GM12875 (cell line): ENCODE results near the gene ATP13A3.

Experiments used
- H3K4me3 ChIP-seq: one replicate; pipeline ENCODE4 v1.5.1; 2011; ENCODE audit warnings: low read depth, low read length, control low read depth
- TF ChIP-seq, protein P1 (sequence below): IDR thresholded peaks from 2 replicates; pipeline ENCODE4 v1.5.1; 2011; ENCODE audit warnings: low read depth, mild to moderate bottlenecking, control low read depth, inconsistent platforms, low read length, moderate library complexity, borderline replicate concordance; ENCODE audit not compliant: insufficient read depth

The ATP13A3 gene

DNA sequence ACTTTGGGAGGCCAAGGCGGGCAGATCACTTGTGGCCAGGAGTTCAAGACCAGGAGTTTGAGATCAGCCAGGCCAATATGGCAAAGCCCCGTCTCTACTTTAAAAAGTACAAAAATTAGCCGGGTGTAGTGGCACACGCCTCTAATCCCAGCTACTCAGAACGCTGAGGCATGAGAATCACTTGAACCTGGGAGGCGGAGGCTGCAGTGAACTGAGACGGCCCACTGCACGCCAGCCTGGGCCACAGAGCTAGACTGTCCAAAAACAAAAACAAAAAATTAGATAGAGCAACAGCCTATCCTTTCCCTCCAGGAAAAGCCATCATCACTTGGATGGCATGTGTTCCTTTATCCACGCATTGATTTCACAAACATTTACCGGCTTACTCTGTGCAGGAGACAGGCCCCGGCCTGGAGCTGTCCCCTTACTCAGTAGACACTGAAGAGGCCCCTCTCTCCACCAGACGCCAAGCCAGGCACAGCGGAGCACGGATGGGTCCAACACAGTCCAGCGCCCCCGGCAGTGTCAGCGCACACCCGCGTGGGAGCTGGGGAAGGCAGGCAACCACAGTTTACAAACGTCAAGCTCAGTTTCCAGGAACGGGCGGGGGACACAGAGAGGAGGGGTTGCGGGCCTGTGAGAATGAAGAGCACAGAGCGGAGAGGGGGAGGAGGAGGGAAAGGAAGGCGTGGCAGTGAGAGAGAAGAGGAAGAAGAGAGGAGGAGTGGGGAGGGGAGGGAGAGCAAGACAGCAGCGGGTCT is 90.8 kb downstream of the ATP13A3 start:
- TF ChIP-seq, protein P1, sequence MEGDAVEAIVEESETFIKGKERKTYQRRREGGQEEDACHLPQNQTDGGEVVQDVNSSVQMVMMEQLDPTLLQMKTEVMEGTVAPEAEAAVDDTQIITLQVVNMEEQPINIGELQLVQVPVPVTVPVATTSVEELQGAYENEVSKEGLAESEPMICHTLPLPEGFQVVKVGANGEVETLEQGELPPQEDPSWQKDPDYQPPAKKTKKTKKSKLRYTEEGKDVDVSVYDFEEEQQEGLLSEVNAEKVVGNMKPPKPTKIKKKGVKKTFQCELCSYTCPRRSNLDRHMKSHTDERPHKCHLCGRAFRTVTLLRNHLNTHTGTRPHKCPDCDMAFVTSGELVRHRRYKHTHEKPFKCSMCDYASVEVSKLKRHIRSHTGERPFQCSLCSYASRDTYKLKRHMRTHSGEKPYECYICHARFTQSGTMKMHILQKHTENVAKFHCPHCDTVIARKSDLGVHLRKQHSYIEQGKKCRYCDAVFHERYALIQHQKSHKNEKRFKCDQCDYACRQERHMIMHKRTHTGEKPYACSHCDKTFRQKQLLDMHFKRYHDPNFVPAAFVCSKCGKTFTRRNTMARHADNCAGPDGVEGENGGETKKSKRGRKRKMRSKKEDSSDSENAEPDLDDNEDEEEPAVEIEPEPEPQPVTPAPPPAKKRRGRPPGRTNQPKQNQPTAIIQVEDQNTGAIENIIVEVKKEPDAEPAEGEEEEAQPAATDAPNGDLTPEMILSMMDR: no peak
- no peak overlapping the region for H3K4me3 ChIP-seq

DNA sequence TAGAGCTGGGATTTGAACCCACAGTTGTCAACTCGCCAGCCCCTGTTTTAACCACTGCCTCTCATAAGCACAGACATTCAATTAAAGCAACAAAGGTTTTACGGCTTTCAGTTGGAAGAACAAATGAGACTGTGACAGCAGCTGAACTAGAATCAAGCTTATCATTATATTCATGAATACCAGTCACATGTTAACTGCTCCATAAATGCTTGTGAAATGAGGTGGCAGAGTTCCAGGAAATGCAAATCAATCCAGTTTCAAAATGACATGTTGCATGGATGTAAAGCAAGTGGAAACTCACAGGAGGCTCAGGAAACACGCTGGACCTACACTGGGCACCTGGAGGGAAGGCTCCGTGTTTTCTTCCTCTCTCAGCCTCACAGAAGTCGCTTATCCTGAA is 91.6 kb downstream of the ATP13A3 start:
- TF ChIP-seq, protein P1: no peak
- H3K4me3 ChIP-seq: no peak overlapping the region

GRCh38 chr3:194392576-194392975 is 94.2 kb downstream of the ATP13A3 start:
- TF ChIP-seq, protein P1: no peak
- H3K4me3 ChIP-seq: no peak overlapping the region

GRCh38 chr3:194390835-194391234 is 96.0 kb downstream of the ATP13A3 start:
- TF ChIP-seq, protein P1: no peak
- H3K4me3 ChIP-seq: no peak overlapping the region

GRCh38 chr3:194389269-194389668 is 97.5 kb downstream of the ATP13A3 start:
- TF ChIP-seq, protein P1: no peak
- H3K4me3 ChIP-seq: no peak overlapping the region

DNA sequence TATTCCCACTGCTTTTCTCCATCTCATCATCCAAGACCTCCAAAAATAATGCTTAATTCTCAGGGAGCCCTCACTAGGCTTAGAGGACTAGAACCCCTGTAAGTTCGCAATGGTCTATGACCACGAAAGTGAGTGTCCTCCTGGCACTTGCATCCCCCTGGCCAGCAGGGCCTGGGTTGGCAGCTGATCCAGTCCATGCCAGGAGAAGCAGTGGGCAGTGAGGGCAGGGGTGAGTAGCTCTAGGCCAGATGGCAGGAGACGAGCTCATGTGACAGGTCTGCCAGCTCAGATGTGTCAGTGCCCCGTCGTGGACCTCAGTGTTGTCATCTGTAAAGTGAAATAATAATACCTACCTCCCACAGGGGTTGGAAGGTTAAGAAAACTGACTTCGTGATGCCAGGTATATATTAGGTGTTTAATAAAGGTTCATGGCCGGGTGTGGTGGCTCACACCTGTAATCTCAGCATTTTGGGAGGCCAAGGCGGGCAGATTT is 98.8 kb downstream of the ATP13A3 start:
- TF ChIP-seq, protein P1: no peak
- no peak overlapping the region for H3K4me3 ChIP-seq

- no peak overlapping the region for H3K4me3 ChIP-seq
- TF ChIP-seq, protein P1: no peak
Measured at GRCh38 chr3:194387276-194387675, 99.5 kb downstream of the ATP13A3 start.
